Stimulated activated CD4-positive, alpha-beta T cell treated with anti-CD3 and anti-CD28 coated beads, TNF-alpha, amount 100 ng/mL, for 48 hours (primary cell): ENCODE results near the gene YY1.
"Not testable (repeated sequence)": the region's sequence is repeated elsewhere in the genome, so short reads cannot be mapped to it uniquely, and the experiment has no call there.

Source experiments
- DNase-seq, 3 donors: peaks; one replicate each; pipeline ENCODE4 v3.0.0-alpha.2; 2020; ENCODE audit warnings: low read depth in 3 of 3

The YY1 gene

GRCh38 chr14:100243020-100243419, 4.1 kb downstream of the YY1 start:
- no peak for DNase-seq

- DNase-seq: no peak
Measured at GRCh38 chr14:100246809-100247428, 8.0 kb downstream of the YY1 start.

GRCh38 chr14:100250732-100251465, 12.0 kb downstream of the YY1 start:
- DNase-seq: no peak

- no peak for DNase-seq
Measured at GRCh38 chr14:100252684-100253083, 13.7 kb downstream of the YY1 start.

GRCh38 chr14:100256339-100256895, 17.5 kb downstream of the YY1 start:
- DNase-seq: no peak

- no peak for DNase-seq
Measured at GRCh38 chr14:100261621-100262020, 22.7 kb downstream of the YY1 start.

GRCh38 chr14:100262545-100262944, 23.6 kb downstream of the YY1 start:
- DNase-seq: no peak

GRCh38 chr14:100263141-100263540, 24.2 kb downstream of the YY1 start:
- DNase-seq: no peak

- DNase-seq: no peak
Measured at GRCh38 chr14:100267990-100268389, 29.0 kb downstream of the YY1 start.

GRCh38 chr14:100268591-100269207, 29.8 kb downstream of the YY1 start:
- DNase-seq: no peak

- no peak for DNase-seq
Measured at GRCh38 chr14:100271247-100271939, 32.4 kb downstream of the YY1 start.

- no peak for DNase-seq
Measured at GRCh38 chr14:100274250-100274649, 35.3 kb downstream of the YY1 start.

- no peak for DNase-seq
Measured at GRCh38 chr14:100275214-100275613, 36.3 kb downstream of the YY1 start.

- DNase-seq: no peak
Measured at GRCh38 chr14:100278702-100279101, 39.8 kb downstream of the YY1 start.

- no peak for DNase-seq
Measured at GRCh38 chr14:100279133-100279532, 40.2 kb downstream of the YY1 start.

GRCh38 chr14:100279563-100279962, 40.6 kb downstream of the YY1 start:
- no peak for DNase-seq

GRCh38 chr14:100281286-100282082, 42.5 kb downstream of the YY1 start:
- DNase-seq: no peak

GRCh38 chr14:100282083-100282350, 43.1 kb downstream of the YY1 start:
- no peak for DNase-seq

GRCh38 chr14:100282766-100283419, 43.9 kb downstream of the YY1 start:
- no peak for DNase-seq

- not testable (repeated sequence) for DNase-seq
Measured at GRCh38 chr14:100283436-100283835, 44.5 kb downstream of the YY1 start.
